Measurements from ENCODE around the gene POGLUT3. TPM values are rescaled to one million over a fixed set of nuclear protein-coding genes. Genes with fewer than 3 reads are reported as not detected.

Gene POGLUT3
- total RNA-seq, 2 experiments from 2014 or later, result 5.5 to 5.9 TPM

DNA sequence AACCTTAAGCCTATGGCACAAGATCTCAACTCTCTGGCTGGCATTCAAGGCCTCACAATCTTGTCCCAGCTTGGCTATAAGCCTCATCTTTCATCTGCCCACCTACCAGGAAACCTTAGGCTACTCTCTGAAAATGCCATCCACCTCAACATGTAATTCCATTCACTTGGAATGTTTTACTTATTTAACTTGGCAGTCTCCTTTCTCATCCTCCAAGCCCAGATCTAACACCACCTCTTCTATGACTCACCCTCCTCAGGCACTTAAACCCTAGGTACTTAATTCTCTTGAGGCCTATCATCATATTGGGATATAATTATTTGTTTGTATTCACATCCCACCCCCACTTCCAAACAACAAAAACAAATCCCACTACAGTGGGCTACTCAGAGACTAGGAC is 15.0 kb downstream of the POGLUT3 start:
- TF ChIP-seq, protein P1, sequence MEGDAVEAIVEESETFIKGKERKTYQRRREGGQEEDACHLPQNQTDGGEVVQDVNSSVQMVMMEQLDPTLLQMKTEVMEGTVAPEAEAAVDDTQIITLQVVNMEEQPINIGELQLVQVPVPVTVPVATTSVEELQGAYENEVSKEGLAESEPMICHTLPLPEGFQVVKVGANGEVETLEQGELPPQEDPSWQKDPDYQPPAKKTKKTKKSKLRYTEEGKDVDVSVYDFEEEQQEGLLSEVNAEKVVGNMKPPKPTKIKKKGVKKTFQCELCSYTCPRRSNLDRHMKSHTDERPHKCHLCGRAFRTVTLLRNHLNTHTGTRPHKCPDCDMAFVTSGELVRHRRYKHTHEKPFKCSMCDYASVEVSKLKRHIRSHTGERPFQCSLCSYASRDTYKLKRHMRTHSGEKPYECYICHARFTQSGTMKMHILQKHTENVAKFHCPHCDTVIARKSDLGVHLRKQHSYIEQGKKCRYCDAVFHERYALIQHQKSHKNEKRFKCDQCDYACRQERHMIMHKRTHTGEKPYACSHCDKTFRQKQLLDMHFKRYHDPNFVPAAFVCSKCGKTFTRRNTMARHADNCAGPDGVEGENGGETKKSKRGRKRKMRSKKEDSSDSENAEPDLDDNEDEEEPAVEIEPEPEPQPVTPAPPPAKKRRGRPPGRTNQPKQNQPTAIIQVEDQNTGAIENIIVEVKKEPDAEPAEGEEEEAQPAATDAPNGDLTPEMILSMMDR (IDR thresholded peaks at IDR 0.05), result no peak
- Mint-ChIP-seq H3K27me3 (no peaks in the 10 kb centered on the region), H3K36me3 (ENCODE audit: low read depth) (peaks cover 63% of the 10 kb centered on the region), H3K27ac (no peak overlapping the region), H3K4me3 (no peak overlapping the region), H3K9me3 (no peaks in the 10 kb centered on the region), H3K4me1 (ENCODE audit: low read depth) (no peaks in the 10 kb centered on the region)
- intact Hi-C loops (cut with DNase I, micrococcal nuclease), result no loop called here
- ATAC-seq (ENCODE audit: poor library complexity), result no peak
- H3K27me3 ChIP-seq (ENCODE audit: control insufficient read depth in 1 of 2, insufficient read depth in 2 of 2, low read length in 2 of 2), result no peaks in the 10 kb centered on the region
- H3K4me3 ChIP-seq (ENCODE audit: low read length), result no peak overlapping the region
- H3K27ac ChIP-seq (ENCODE audit: low read depth in 1 of 2, low read length in 2 of 2), result no peak overlapping the region
- H3K36me3 ChIP-seq (ENCODE audit: insufficient read depth, low read length), result peaks cover 23% of the 10 kb centered on the region
- no peaks in the 10 kb centered on the region for H3K9me3 ChIP-seq (ENCODE audit: control insufficient read depth in 1 of 2, insufficient read depth in 1 of 2, low read length in 2 of 2)
- CTCF ChIA-PET, result no interaction called here
- H3K4me1 ChIP-seq (ENCODE audit: insufficient read depth, low read length), result no peaks in the 10 kb centered on the region
- POLR2A ChIA-PET, result interaction anchor here (1.1 kb wide), 1 partner anchor 11 kb away, joined by 5 read pairs; no protein-coding TSS in a partner anchor
- DNase-seq, result no peak

DNA sequence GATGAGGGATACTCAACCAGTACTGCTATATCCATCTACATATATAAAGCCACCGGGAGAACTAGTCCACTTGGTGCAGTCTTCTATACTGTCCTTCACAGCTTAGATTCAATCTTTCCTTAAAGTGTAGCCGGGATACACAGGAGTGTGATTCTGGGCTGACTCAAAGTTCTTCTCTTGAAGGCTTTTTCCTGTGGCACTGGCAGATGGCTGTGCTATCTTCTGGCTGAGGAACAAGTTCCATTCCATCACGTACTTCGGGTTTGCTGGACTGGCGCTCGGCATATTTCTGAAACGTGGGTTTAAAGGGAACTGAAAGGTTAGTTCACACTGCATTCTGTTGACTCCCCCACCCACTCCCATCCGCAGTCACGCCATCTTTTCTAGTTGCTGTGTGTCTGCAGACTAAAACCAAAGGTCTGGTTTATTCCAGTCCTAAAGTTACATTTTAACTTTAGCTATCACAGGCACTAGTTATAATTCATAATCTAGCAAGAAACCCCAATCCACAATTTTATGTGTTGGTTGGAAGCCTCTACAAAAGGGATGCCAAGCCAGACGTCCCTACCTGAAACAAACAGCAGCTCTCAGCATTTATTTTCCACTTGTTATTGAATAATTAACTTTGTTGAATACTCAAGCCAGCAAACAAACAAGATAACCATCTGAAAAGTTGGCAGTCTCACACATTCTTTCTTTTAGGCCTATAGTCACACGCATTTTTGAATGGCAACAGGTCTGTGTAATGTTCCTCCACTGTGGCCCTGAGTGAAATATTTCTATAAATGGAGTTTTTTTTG is 23.3 kb downstream of the POGLUT3 start:
- Mint-ChIP-seq H3K27me3 (no peaks in the 10 kb centered on the region), H3K4me3 (no peak overlapping the region), H3K9me3 (no peaks in the 10 kb centered on the region), H3K27ac (no peak overlapping the region), H3K4me1 (ENCODE audit: low read depth) (no peaks in the 10 kb centered on the region), H3K36me3 (ENCODE audit: low read depth) (peaks cover 42% of the 10 kb centered on the region)
- CTCF ChIA-PET, result no interaction called here
- POLR2A ChIA-PET, result no interaction called here
- no peak overlapping the region for H3K4me3 ChIP-seq (ENCODE audit: low read length)
- no peaks in the 10 kb centered on the region for H3K27me3 ChIP-seq (ENCODE audit: control insufficient read depth in 1 of 2, insufficient read depth in 2 of 2, low read length in 2 of 2)
- intact Hi-C loops (cut with DNase I, micrococcal nuclease), result no loop called here
- H3K9me3 ChIP-seq (ENCODE audit: control insufficient read depth in 1 of 2, insufficient read depth in 1 of 2, low read length in 2 of 2), result no peaks in the 10 kb centered on the region
- TF ChIP-seq, protein P1 (IDR thresholded peaks at IDR 0.05), result no peak
- peaks cover 19% of the 10 kb centered on the region for H3K36me3 ChIP-seq (ENCODE audit: insufficient read depth, low read length)
- DNase-seq (no peak), ATAC-seq (ENCODE audit: poor library complexity) (no peak)
- H3K4me1 ChIP-seq (ENCODE audit: insufficient read depth, low read length), result no peaks in the 10 kb centered on the region
- H3K27ac ChIP-seq (ENCODE audit: low read depth in 1 of 2, low read length in 2 of 2), result no peak overlapping the region

DNA sequence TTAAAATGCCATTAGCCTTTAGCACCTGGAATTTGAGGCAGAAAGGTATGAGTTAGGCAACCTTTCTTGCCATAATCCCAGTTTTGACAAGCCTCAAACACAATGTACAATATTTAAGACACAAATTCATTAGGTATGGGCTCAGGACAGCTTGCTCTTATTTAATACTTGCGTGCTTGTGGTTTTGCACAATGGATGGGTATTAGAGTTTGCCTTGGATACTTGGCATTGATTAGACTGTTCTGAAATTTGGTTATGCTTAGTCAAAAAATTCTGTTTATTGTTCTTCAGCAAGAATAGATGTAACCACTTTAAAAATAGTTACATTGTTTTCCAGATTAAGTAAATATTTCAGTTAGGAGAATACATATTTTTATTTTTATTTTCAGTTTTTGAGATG is 25.5 kb downstream of the POGLUT3 start:
- no peaks in the 10 kb centered on the region for H3K9me3 Mint-ChIP-seq

More for the DNA sequence above, 25.5 kb downstream of the POGLUT3 start:
- no peak for ATAC-seq (ENCODE audit: poor library complexity)
- H3K36me3 Mint-ChIP-seq (ENCODE audit: low read depth), result peaks cover 33% of the 10 kb centered on the region
- peaks cover 15% of the 10 kb centered on the region for H3K36me3 ChIP-seq (ENCODE audit: insufficient read depth, low read length)
- TF ChIP-seq, protein P1 (IDR thresholded peaks at IDR 0.05), result no peak
- H3K4me3 Mint-ChIP-seq, result no peak overlapping the region
- H3K27ac ChIP-seq (ENCODE audit: low read depth in 1 of 2, low read length in 2 of 2), result no peak overlapping the region
- H3K27me3 Mint-ChIP-seq, result no peaks in the 10 kb centered on the region
- H3K27me3 ChIP-seq (ENCODE audit: control insufficient read depth in 1 of 2, insufficient read depth in 2 of 2, low read length in 2 of 2), result no peaks in the 10 kb centered on the region
- no peak overlapping the region for H3K27ac Mint-ChIP-seq
- intact Hi-C loops (cut with DNase I, micrococcal nuclease), result no loop called here
- H3K4me3 ChIP-seq (ENCODE audit: low read length), result no peak overlapping the region
- peaks cover 4% of the 10 kb centered on the region for H3K4me1 ChIP-seq (ENCODE audit: insufficient read depth, low read length)
- ChIA-PET CTCF (interaction anchor here (0.7 kb wide), 1 partner anchor 21 kb away, joined by 3 read pairs; no protein-coding TSS in a partner anchor), POLR2A (no interaction called here)
- no peaks in the 10 kb centered on the region for H3K9me3 ChIP-seq (ENCODE audit: control insufficient read depth in 1 of 2, insufficient read depth in 1 of 2, low read length in 2 of 2)
- DNase-seq, result no peak
- peaks cover 5% of the 10 kb centered on the region for H3K4me1 Mint-ChIP-seq (ENCODE audit: low read depth)

All from CD4-positive, alpha-beta T cell (primary cell).